CD4-positive, alpha-beta memory T cell (primary cell): ENCODE data around the gene PPP3R1. TPM values are rescaled to one million over a fixed set of nuclear protein-coding genes. Genes with fewer than 3 reads are reported as not detected.

Experiments
- CTCF ChIA-PET: fragments of 350-600 bp; sonication (Branson Sonifier 250); formaldehyde crosslinking; loops from one replicate; lab custom pipeline; 2021; ENCODE audit warnings: inconsistent platforms; ENCODE audit not compliant: partially characterized antibody; lab: Charles Lee
- POLR2A ChIA-PET: fragments of 350-600 bp; sonication (Branson Sonifier 250); formaldehyde crosslinking; loops from one replicate; lab custom pipeline; 2021; ENCODE audit not compliant: partially characterized antibody; lab: Charles Lee
- DNase-seq, 5 donors: peaks; one replicate each; pipeline versions ENCODE4 v3.0.0 to v3.0.0-alpha.2; 2020 to 2022; ENCODE audit warnings: mixed read lengths in 1 of 5
- H3K27ac ChIP-seq: one replicate; pipeline ENCODE4 v1.7.0; 2013; ENCODE audit warnings: low read depth, low read length
- H3K27me3 ChIP-seq: 2 replicates; pipeline ENCODE4 v1.7.0; 2013; ENCODE audit warnings: mild to moderate bottlenecking, low read length, moderate library complexity; ENCODE audit not compliant: insufficient read depth
- H3K36me3 ChIP-seq: 2 replicates; pipeline ENCODE4 v1.7.0; 2013; ENCODE audit warnings: mild to moderate bottlenecking, low read length, moderate library complexity; ENCODE audit not compliant: insufficient read depth
- H3K4me1 ChIP-seq: 2 replicates; pipeline ENCODE4 v1.7.0; 2013; ENCODE audit warnings: mild to moderate bottlenecking, low read length, moderate library complexity; ENCODE audit not compliant: insufficient read depth
- H3K4me3 ChIP-seq, 2 donors: one replicate each; pipeline ENCODE4 v1.7.0; 2013; ENCODE audit warnings: low read length in 2 of 2, mild to moderate bottlenecking in 1 of 2
- H3K9me3 ChIP-seq, 2 donors: one replicate each; pipeline ENCODE4 v1.7.0; 2013; ENCODE audit warnings: low read length in 2 of 2, control low read depth in 1 of 2; ENCODE audit not compliant: control insufficient read depth in 1 of 2
- H3K27ac Mint-ChIP-seq, 7 donors: one replicate each; pipeline ENCODE4 v1.8.0; 2020 to 2021; ENCODE audit warnings: mixed read lengths in 7 of 7, mild to moderate bottlenecking in 6 of 7, inconsistent platforms in 3 of 7, moderate library complexity in 3 of 7
- H3K27me3 Mint-ChIP-seq, 2 donors: one replicate each; pipeline ENCODE4 v1.8.0; 2020 to 2021; ENCODE audit warnings: mixed read lengths in 2 of 2
- H3K36me3 Mint-ChIP-seq, 2 donors: one replicate each; pipeline ENCODE4 v1.8.0; 2020 to 2021; ENCODE audit warnings: mixed read lengths in 2 of 2, inconsistent platforms in 1 of 2, mild to moderate bottlenecking in 1 of 2
- H3K4me1 Mint-ChIP-seq, 4 donors: one replicate each; pipeline ENCODE4 v1.8.0; 2020 to 2021; ENCODE audit warnings: mixed read lengths in 4 of 4, mild to moderate bottlenecking in 1 of 4
- H3K4me3 Mint-ChIP-seq, 8 donors: one replicate each; pipeline ENCODE4 v1.8.0; 2020 to 2021; ENCODE audit warnings: mixed read lengths in 8 of 8, mild to moderate bottlenecking in 7 of 8, moderate library complexity in 6 of 8, inconsistent platforms in 3 of 8
- H3K9me3 Mint-ChIP-seq, 8 donors: one replicate each; pipeline ENCODE4 v1.8.0; 2020 to 2021; ENCODE audit warnings: mixed read lengths in 8 of 8, mild to moderate bottlenecking in 5 of 8, inconsistent platforms in 3 of 8, moderate library complexity in 1 of 8
- intact Hi-C: fragments of 100-400 bp; cut with micrococcal nuclease; formaldehyde crosslinking; loops from one replicate; pipeline ENCODE4 v1.15.1; 2023
- polyA plus RNA-seq, 2 donors: library from polyadenylated mRNA; unstranded; fragments of 300-500 nt; fragmentation: Illumina TruSeq; gene quantifications; one replicate each; pipeline ENCODE4 v1.2.3, GENCODE V29; 2021
- total RNA-seq, 2 experiments: library from RNA; stranded (reverse); gene quantifications; one replicate each; pipeline ENCODE4 v1.2.3, GENCODE V29; 2021

PPP3R1 gene
- total and polyA plus RNA-seq, 4 experiments from 2014 or later = 3.9 to 76.8 (median 40.1) TPM

DNA sequence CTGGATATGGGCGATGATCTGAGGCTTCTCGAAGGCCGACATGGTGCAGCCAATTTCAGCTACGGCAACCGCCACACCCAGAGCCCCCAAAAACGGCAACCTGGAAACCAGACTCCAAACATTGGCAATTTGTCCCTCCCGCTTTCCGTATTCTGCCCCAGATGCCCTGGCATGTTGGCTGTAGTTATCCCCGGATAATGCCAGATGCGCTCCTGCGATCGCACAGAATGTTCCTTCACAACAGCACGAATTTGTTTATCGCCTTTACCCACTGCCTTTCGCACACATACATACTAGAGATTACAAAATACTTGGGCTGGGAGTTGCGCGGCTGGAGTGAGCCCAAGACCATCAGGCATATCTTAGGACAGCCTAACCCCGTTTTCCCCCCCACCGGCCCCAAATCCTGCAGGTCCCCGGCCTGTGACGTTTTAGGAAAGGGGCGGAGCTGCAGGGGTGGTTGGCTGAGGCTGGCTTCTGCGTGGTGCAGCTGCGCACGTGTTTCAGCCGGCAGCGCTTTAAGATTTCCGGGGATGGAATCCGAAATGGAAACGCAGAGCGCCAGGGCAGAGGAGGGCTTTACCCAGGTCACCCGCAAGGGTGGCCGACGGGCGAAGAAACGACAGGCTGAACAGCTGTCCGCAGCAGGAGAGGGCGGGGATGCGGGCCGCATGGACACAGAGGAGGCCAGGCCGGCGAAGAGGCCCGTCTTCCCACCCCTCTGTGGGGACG is 94.8 kb downstream of the PPP3R1 start, which contains the start of gene PNO1:
TSS of gene PNO1 (plus strand) at position 487 of the 732 bp plus-strand sequence. CDS start at position 534, 47 bp downstream.
- intact Hi-C loops = loop anchor here (1.0 to 10.0 kb wide), 6 partner anchors 94 to 1667 kb away; partner anchors contain the start of genes APLF, FBXO48 and GMCL1
- POLR2A ChIA-PET = interaction anchor here (0.6 to 3.5 kb wide), 16 partner anchors 11 to 760 kb away, joined by 3 to 49 read pairs (median 4); partner anchors contain the start of genes APLF, C1D, FBXO48 and PPP3R1
- Mint-ChIP-seq H3K9me3 (peaks cover 0 to 2% (median 0%) of the 10 kb centered on the region in 8 donors), H3K27me3 (peaks cover 0 to 2% of the 10 kb centered on the region in 2 donors), H3K4me3 (peak within 1 kb of the TSS; percentile 95 to 99 (median 98)), H3K27ac (peak within 1 kb of the TSS; percentile 99 to 100 (median 100)), H3K4me1 (peaks cover 29 to 65% (median 45%) of the 10 kb centered on the region in 4 donors), H3K36me3 (peaks cover 20 to 44% of the 10 kb centered on the region in 2 donors)
- H3K27ac ChIP-seq = peak within 1 kb of the TSS; percentile 97
- H3K9me3 ChIP-seq = no peaks in the 10 kb centered on the region
- peaks cover 40% of the 10 kb centered on the region for H3K4me1 ChIP-seq
- CTCF ChIA-PET = interaction anchor here (1.0 to 2.7 kb wide), 10 partner anchors 10 to 126 kb away, joined by 3 to 20 read pairs (median 5); partner anchors contain the start of genes C1D and PPP3R1
- H3K27me3 ChIP-seq = no peaks in the 10 kb centered on the region
- DNase-seq = peak; percentile 97 to 98 (median 98)
- H3K36me3 ChIP-seq = peaks cover 17% of the 10 kb centered on the region
- H3K4me3 ChIP-seq = peak within 1 kb of the TSS; percentile 82 to 97

DNA sequence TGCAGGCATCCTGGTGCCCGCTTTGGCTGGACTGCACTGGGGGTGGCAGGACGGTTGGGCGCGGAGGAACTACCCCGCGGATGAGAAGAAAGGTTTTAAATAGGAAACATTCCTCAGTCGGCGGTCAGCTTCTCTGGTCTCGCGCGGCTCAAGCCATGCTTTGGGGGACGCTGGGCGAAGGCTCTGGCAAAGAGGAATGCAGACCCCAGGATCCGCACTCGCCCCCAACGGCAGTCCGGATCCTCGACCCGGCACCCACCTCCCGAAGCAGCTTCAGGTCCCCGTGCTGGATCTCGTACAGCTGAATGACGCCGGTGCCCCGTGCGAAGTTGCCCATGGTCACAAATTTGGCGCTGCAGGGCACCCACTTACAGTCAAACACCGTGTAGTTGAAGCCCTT is 95.3 kb downstream of the PPP3R1 start:
- H3K9me3 Mint-ChIP-seq = peaks cover 0 to 2% (median 0%) of the 10 kb centered on the region in 8 donors
- CTCF ChIA-PET = interaction anchor here (1.0 to 2.7 kb wide), 9 partner anchors 12 to 126 kb away, joined by 3 to 20 read pairs (median 4); partner anchors contain the start of gene PPP3R1

DNA sequence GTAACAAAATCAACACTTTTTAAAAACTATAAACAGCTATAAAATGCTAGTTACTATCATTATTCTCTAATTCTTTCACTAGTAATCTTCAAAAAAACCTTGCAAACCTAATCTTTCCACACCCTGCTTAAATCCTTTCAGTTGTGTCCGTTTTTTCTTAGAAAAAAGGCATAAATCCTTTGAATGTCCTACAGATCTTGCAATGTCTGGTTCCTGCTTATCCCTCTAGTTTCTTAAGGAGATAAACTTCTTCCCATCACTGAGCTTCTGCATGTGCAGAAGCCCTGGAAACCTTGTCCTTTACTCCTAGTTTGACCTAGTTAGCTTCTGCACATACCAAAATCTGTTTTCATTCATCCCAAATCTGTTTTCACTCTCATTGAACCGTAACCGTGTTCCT is 95.9 kb downstream of the PPP3R1 start:
- intact Hi-C loops = loop anchor here (5.0 to 10.0 kb wide), 3 partner anchors 571 to 1668 kb away; partner anchors contain the start of gene GMCL1
- no peaks in the 10 kb centered on the region for H3K9me3 ChIP-seq
- peak overlapping the region; percentile 82 to 96 for H3K4me3 ChIP-seq
- Mint-ChIP-seq H3K27ac (peak overlapping the region; percentile 99 to 100 (median 100)), H3K27me3 (peaks cover 0 to 2% of the 10 kb centered on the region in 2 donors), H3K36me3 (peaks cover 13 to 34% of the 10 kb centered on the region in 2 donors), H3K9me3 (peaks cover 0 to 2% (median 0%) of the 10 kb centered on the region in 8 donors), H3K4me3 (peak overlapping the region; percentile 95 to 99 (median 98)), H3K4me1 (peaks cover 29 to 75% (median 49%) of the 10 kb centered on the region in 4 donors)
- no peak for DNase-seq
- peak overlapping the region; percentile 97 for H3K27ac ChIP-seq
- peaks cover 51% of the 10 kb centered on the region for H3K4me1 ChIP-seq
- peaks cover 8% of the 10 kb centered on the region for H3K36me3 ChIP-seq
- H3K27me3 ChIP-seq = no peaks in the 10 kb centered on the region
- ChIA-PET CTCF (interaction anchor here (1.0 to 2.7 kb wide), 7 partner anchors 12 to 127 kb away, joined by 3 to 20 read pairs (median 4); partner anchors contain the start of gene PPP3R1), POLR2A (interaction anchor here (1.0 to 3.5 kb wide), 8 partner anchors 12 to 759 kb away, joined by 3 to 49 read pairs (median 4); partner anchors contain the start of genes C1D and PPP3R1)

More for the DNA sequence above, 95.3 kb downstream of the PPP3R1 start:
- Histone ChIP-seq H3K36me3 (peaks cover 11% of the 10 kb centered on the region), H3K4me3 (peak overlapping the region; percentile 82 to 96), H3K9me3 (no peaks in the 10 kb centered on the region), H3K4me1 (peaks cover 45% of the 10 kb centered on the region), H3K27me3 (no peaks in the 10 kb centered on the region), H3K27ac (peak overlapping the region; percentile 97)
- Mint-ChIP-seq H3K4me1 (peaks cover 29 to 70% (median 46%) of the 10 kb centered on the region in 4 donors), H3K27me3 (peaks cover 0 to 2% of the 10 kb centered on the region in 2 donors), H3K36me3 (peaks cover 15 to 38% of the 10 kb centered on the region in 2 donors), H3K27ac (peak overlapping the region; percentile 99 to 100 (median 100)), H3K4me3 (peak overlapping the region; percentile 95 to 99 (median 98))
- intact Hi-C loops = loop anchor here (1.0 to 10.0 kb wide), 6 partner anchors 94 to 1668 kb away; partner anchors contain the start of genes APLF, FBXO48 and GMCL1
- POLR2A ChIA-PET = interaction anchor here (1.0 to 3.5 kb wide), 11 partner anchors 12 to 759 kb away, joined by 3 to 49 read pairs (median 5); partner anchors contain the start of genes APLF, C1D, FBXO48 and PPP3R1
- no peak for DNase-seq

DNA sequence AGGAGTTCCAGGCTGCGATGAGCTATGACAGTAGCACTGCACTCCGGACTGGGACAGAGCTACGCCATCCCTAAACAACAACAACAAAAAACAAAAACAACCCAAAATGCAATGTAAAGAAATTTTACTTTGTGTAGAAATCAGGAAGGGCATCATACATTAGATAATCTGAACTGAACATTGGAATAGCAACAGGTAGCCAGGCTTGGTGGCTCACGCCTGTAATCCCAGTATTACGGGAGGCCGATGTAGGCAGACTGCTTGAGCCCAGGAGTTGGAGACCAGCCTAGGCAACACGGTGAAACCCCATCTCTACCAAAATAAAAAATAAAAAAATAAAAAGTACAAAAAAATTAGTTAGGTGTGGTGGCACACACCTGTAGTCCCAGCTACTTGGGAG is 96.7 kb downstream of the PPP3R1 start:
- intact Hi-C loops = loop anchor here (5.0 to 10.0 kb wide), 3 partner anchors 572 to 1669 kb away; partner anchors contain the start of gene GMCL1
- Mint-ChIP-seq H3K27ac (peak overlapping the region in 1 of 7 donors; percentile 99), H3K36me3 (peaks cover 7 to 28% of the 10 kb centered on the region in 2 donors), H3K27me3 (peaks cover 0 to 2% of the 10 kb centered on the region in 2 donors), H3K4me3 (peak overlapping the region in 4 of 8 donors; percentile 20 to 99 (median 43)), H3K4me1 (peaks cover 29 to 76% (median 53%) of the 10 kb centered on the region in 4 donors), H3K9me3 (peaks cover 0 to 2% (median 0%) of the 10 kb centered on the region in 8 donors)
- H3K4me1 ChIP-seq = peaks cover 57% of the 10 kb centered on the region
- H3K36me3 ChIP-seq = peaks cover 6% of the 10 kb centered on the region
- ChIA-PET POLR2A (interaction anchor here (3.5 kb wide), 1 partner anchor 13 kb away, joined by 19 read pairs; no protein-coding TSS in a partner anchor), CTCF (interaction anchor here (1.1 to 2.7 kb wide), 2 partner anchors 29 to 127 kb away, joined by 4 to 20 read pairs; no protein-coding TSS in a partner anchor)
- no peaks in the 10 kb centered on the region for H3K27me3 ChIP-seq
- H3K4me3 ChIP-seq = no peak overlapping the region
- no peaks in the 10 kb centered on the region for H3K9me3 ChIP-seq
- H3K27ac ChIP-seq = no peak overlapping the region
- no peak for DNase-seq

DNA sequence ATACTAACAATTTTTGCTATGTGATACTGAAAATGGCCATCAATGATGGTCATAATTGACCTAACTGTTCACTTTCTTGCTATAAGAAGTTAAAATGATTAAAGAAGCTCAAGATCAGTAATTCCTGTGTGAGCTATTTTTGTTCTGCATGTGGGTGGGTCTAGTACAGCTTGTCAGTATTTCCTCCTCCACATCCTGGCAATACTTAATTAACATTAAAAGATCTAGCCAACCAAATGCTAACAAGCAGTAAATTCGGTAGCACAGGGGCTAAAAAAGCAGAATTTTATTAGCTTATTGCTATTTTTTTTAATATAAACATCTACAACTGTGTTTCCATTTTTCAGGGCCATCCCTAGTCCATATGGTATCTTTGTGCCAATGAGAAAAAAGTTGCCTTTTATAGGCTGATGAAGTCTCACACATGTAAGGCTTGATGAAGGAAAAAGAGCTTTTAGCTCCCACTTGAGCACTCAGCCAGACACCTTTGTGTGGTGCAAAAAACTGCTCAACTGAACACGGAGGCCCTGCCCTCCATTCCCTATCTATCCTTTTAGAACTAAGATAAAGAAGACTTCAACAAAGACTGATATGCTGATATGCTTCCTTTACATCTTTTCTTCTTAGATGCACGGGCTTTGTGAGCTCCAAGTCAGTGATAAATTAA is 99.5 kb downstream of the PPP3R1 start:
- H3K4me1 Mint-ChIP-seq = peaks cover 21 to 51% (median 38%) of the 10 kb centered on the region in 4 donors
- H3K4me1 ChIP-seq = peaks cover 41% of the 10 kb centered on the region
- intact Hi-C loops = loop anchor here (10.0 kb wide), 1 partner anchor 1672 kb away; the partner anchor contains the start of gene GMCL1
- no peak overlapping the region for H3K4me3 ChIP-seq
- ChIA-PET POLR2A (interaction anchor here (1.0 kb wide), 1 partner anchor 100 kb away, joined by 6 read pairs; the partner anchor contains the start of gene PPP3R1), CTCF (interaction anchor here (0.6 to 2.1 kb wide), 14 partner anchors 8 to 518 kb away, joined by 3 to 11 read pairs (median 4); no protein-coding TSS in a partner anchor)
- no peak overlapping the region for H3K27ac ChIP-seq
- peak overlapping the region in 6 of 7 donors; percentile 46 to 89 (median 70) for H3K27ac Mint-ChIP-seq
- no peaks in the 10 kb centered on the region for H3K27me3 ChIP-seq
- H3K4me3 Mint-ChIP-seq = peak overlapping the region in 6 of 8 donors; percentile 5 to 52 (median 36)
- peaks cover 0 to 2% of the 10 kb centered on the region in 2 donors for H3K27me3 Mint-ChIP-seq
- H3K36me3 Mint-ChIP-seq = peaks cover 0 to 15% of the 10 kb centered on the region in 2 donors
- H3K9me3 Mint-ChIP-seq = peaks cover 0 to under 1% (median 0%) of the 10 kb centered on the region in 8 donors
- no peaks in the 10 kb centered on the region for H3K36me3 ChIP-seq
- DNase-seq = no peak
- no peaks in the 10 kb centered on the region for H3K9me3 ChIP-seq

DNA sequence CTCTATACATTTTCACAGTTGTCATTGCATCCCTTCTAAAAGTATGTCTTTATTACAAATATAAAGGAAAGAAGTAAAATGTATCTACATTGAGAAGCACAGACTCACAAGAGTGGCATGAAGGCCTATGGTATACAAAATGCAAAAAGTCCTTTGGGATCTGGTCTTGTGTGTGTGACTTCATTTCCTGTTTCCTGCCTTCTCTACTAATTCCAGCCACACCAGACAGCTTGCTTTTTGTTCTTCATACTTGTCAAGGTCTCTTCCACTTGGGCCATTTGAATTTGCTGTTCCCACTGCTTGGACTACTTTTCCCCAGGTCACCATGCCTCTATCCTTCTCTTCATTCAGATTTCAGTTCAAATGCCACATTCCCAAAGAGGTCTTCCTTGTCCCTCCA is 101.3 kb downstream of the PPP3R1 start:
- peak overlapping the region in 1 of 7 donors; percentile 4 for H3K27ac Mint-ChIP-seq
- no peaks in the 10 kb centered on the region for H3K9me3 Mint-ChIP-seq
- intact Hi-C loops = loop anchor here (10.0 kb wide), 1 partner anchor 1674 kb away; the partner anchor contains the start of gene GMCL1
- no peak overlapping the region for H3K27ac ChIP-seq
- H3K4me1 Mint-ChIP-seq = peaks cover 13 to 33% (median 23%) of the 10 kb centered on the region in 4 donors
- ChIA-PET POLR2A (no interaction called here), CTCF (no interaction called here)
- H3K27me3 ChIP-seq = no peaks in the 10 kb centered on the region
- peaks cover 32% of the 10 kb centered on the region for H3K4me1 ChIP-seq
- H3K4me3 ChIP-seq = no peak overlapping the region
- peak overlapping the region in 1 of 8 donors; percentile 1 for H3K4me3 Mint-ChIP-seq
- no peaks in the 10 kb centered on the region for H3K36me3 ChIP-seq
- peaks cover 0 to 1% of the 10 kb centered on the region in 2 donors for H3K36me3 Mint-ChIP-seq
- no peaks in the 10 kb centered on the region for H3K27me3 Mint-ChIP-seq
- no peaks in the 10 kb centered on the region for H3K9me3 ChIP-seq
- DNase-seq = no peak
